Endothelial cell (in vitro differentiated cells): ENCODE results near the gene WHRN. TPM values are rescaled to one million over a fixed set of nuclear protein-coding genes. Genes with fewer than 3 reads are reported as not detected.

ENCODE experiments used
- DNase-seq: peaks from one replicate; pipeline ENCODE4 v3.0.0; 2021; ENCODE audit warnings: low spot score
- H3K27ac Mint-ChIP-seq: one replicate; pipeline ENCODE4 v1.8.0; 2021; ENCODE audit warnings: mixed read lengths, inconsistent platforms; ENCODE audit not compliant: unreplicated experiment
- H3K27me3 Mint-ChIP-seq: one replicate; pipeline ENCODE4 v1.8.0; 2021; ENCODE audit warnings: mild to moderate bottlenecking, moderate library complexity, mixed read lengths, inconsistent platforms; ENCODE audit not compliant: unreplicated experiment
- H3K36me3 Mint-ChIP-seq: one replicate; pipeline ENCODE4 v1.8.0; 2021; ENCODE audit warnings: mild to moderate bottlenecking, low read depth, mixed read lengths, inconsistent platforms; ENCODE audit not compliant: unreplicated experiment
- H3K4me1 Mint-ChIP-seq: one replicate; pipeline ENCODE4 v1.8.0; 2021; ENCODE audit warnings: mild to moderate bottlenecking, mixed read lengths, inconsistent platforms; ENCODE audit not compliant: unreplicated experiment
- H3K4me3 Mint-ChIP-seq: one replicate; pipeline ENCODE4 v1.8.0; 2021; ENCODE audit warnings: mild to moderate bottlenecking, mixed read lengths, inconsistent platforms; ENCODE audit not compliant: unreplicated experiment
- H3K9me3 Mint-ChIP-seq: one replicate; pipeline ENCODE4 v1.8.0; 2021; ENCODE audit warnings: mixed read lengths, inconsistent platforms; ENCODE audit not compliant: unreplicated experiment
- total RNA-seq: library from RNA; stranded (reverse); fragmentation: NEBNext Ultra II Directional; extraction: Animal tissue kit (Norgen Biotek cat#: 25700); gene quantifications from one replicate; pipeline ENCODE4 v1.2.1, GENCODE V29; 2021; ENCODE audit not compliant: unreplicated experiment
- TF ChIP-seq, protein P1 (sequence below): fragments of 200-600 bp; sonication (generic); IDR thresholded peaks from one replicate; pipeline ENCODE4 v1.5.0; 2021; ENCODE audit warnings: antibody characterized with exemption; ENCODE audit not compliant: unreplicated experiment

The WHRN gene
- total RNA-seq, 1 donor from 2014 or later: 4.1 TPM

DNA sequence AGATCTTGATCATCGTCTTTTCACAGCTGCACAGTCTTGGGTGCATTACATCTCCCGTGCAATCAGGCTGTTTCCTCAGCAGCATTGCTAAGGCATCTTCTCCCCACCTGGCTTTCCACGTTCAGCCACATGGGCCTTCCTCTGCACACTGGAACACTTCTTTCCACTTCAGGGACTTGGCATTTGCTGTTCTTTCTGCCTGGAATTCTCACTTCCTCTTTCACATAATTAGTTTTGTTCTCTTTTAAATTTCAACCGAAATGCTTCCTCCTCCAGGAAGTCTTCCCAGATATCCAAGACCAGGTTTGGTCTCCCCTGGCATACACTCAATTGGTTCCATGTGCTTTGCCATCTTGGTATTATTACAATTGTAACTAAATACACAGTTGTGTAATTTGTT lies 43.8 kb downstream of the WHRN start:
- no peak for DNase-seq
- no peak overlapping the region for H3K4me3 Mint-ChIP-seq
- no peak overlapping the region for H3K27ac Mint-ChIP-seq

DNA sequence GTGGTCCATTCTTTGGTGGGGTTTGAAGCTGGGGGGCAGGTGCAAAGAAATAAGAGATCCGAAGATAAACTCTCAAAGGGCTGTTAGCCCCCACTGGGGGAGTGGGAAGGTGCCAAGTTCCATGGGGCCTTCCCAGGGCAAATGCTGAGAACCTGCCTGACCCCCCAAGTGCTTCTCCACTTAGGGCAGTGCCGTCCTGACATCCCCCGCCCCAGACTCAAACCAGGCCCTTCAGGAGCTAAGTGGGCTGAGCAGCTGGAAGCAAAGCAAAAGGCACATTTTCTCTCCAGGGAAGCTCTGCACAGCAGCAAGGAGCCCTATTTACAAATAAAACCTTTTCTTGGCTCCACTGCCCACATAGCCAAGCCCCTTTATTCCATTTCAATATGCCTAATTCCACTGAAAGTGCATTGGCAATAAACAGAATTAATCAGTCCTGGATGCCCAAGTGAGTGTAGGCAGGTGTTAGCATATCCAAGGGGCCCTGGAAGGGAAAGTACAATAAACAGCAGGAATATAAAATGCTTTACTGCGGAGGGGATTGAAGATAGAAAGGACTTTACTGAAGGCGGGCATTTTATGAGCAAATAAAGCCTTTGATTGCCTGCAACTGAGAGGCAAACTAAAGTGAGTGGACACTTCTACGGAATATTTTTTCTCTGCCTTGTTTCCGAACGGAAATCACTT lies 44.6 kb downstream of the WHRN start:
- H3K4me3 Mint-ChIP-seq: no peak overlapping the region

More for the DNA sequence above, 43.8 kb downstream of the WHRN start:
- TF ChIP-seq, protein P1, sequence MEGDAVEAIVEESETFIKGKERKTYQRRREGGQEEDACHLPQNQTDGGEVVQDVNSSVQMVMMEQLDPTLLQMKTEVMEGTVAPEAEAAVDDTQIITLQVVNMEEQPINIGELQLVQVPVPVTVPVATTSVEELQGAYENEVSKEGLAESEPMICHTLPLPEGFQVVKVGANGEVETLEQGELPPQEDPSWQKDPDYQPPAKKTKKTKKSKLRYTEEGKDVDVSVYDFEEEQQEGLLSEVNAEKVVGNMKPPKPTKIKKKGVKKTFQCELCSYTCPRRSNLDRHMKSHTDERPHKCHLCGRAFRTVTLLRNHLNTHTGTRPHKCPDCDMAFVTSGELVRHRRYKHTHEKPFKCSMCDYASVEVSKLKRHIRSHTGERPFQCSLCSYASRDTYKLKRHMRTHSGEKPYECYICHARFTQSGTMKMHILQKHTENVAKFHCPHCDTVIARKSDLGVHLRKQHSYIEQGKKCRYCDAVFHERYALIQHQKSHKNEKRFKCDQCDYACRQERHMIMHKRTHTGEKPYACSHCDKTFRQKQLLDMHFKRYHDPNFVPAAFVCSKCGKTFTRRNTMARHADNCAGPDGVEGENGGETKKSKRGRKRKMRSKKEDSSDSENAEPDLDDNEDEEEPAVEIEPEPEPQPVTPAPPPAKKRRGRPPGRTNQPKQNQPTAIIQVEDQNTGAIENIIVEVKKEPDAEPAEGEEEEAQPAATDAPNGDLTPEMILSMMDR: no peak
- Mint-ChIP-seq H3K27me3 (peaks cover 6% of the 10 kb centered on the region), H3K36me3 (no peaks in the 10 kb centered on the region), H3K4me1 (no peaks in the 10 kb centered on the region), H3K9me3 (no peaks in the 10 kb centered on the region)

DNA sequence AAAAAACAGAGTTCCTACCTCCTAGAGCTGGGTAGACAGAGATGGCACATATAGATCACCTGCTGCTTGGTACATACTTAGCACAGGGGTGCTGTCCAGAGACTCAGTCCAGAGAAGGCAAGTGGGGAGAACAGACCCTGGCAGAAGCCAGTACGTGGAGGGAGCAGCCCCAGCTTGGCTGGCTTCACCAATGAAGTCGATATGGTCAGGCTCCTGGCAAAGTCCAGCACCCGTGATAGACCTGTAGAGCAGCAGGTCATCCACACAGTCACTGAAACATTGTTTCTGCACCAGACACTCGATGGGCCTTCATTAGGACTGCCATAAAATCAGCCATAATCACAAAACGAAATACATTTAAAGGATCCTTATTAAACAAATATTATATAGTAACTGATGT lies 45.8 kb downstream of the WHRN start:
- Mint-ChIP-seq H3K9me3 (no peaks in the 10 kb centered on the region), H3K4me3 (no peak overlapping the region), H3K27ac (no peak overlapping the region), H3K27me3 (no peaks in the 10 kb centered on the region), H3K36me3 (no peaks in the 10 kb centered on the region), H3K4me1 (no peaks in the 10 kb centered on the region)
- TF ChIP-seq, protein P1: no peak
- no peak for DNase-seq

More for the DNA sequence above, 44.6 kb downstream of the WHRN start:
- H3K27ac Mint-ChIP-seq: no peak overlapping the region
- no peaks in the 10 kb centered on the region for H3K36me3 Mint-ChIP-seq
- no peak for DNase-seq
- TF ChIP-seq, protein P1: no peak
- peaks cover 6% of the 10 kb centered on the region for H3K27me3 Mint-ChIP-seq
- H3K4me1 Mint-ChIP-seq: no peaks in the 10 kb centered on the region
- H3K9me3 Mint-ChIP-seq: no peaks in the 10 kb centered on the region

DNA sequence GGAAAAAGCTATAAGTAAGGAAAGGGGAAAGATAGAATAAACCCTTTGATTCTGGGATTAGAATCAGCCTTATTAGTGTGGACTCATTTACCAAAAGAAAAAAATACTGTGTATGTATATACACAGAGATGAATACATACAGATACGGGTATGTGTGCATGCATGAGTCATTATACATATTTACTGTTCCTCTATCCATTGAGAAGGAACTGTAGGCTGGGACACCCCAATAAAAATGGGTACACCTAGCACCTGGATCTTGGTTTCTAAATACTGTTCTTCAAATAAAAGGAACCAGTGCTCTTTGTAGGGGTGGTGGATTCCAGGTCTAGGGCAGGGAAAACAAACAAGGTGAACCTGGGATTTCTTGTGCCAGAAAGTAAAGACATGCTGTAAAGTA lies 48.3 kb downstream of the WHRN start:
- no peak overlapping the region for H3K27ac Mint-ChIP-seq
- DNase-seq: no peak
- TF ChIP-seq, protein P1: no peak
- no peaks in the 10 kb centered on the region for H3K9me3 Mint-ChIP-seq
- no peak overlapping the region for H3K4me3 Mint-ChIP-seq
- H3K36me3 Mint-ChIP-seq: no peaks in the 10 kb centered on the region
- H3K27me3 Mint-ChIP-seq: no peaks in the 10 kb centered on the region
- no peaks in the 10 kb centered on the region for H3K4me1 Mint-ChIP-seq

DNA sequence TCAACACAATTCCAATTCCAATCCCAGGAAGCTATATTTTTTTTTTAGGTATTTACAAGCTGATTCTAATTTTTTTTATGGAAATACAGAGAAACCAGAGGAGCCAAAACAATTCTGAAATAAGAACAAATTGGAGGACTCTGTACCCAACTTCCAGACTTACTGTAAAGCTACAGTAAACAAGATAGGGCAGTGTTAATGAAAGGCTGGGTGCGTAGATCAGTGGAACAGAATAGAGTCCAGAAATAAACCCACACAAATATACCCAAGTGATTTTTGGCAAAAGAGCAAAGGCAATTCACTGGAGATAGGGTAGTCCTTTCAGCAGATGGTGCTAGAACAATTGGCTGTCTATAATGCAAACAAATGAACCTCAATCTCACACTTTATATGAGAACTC lies 50.6 kb downstream of the WHRN start:
- no peak overlapping the region for H3K4me3 Mint-ChIP-seq
- no peak for DNase-seq
- H3K27me3 Mint-ChIP-seq: no peaks in the 10 kb centered on the region
- H3K4me1 Mint-ChIP-seq: no peaks in the 10 kb centered on the region
- no peak overlapping the region for H3K27ac Mint-ChIP-seq
- H3K36me3 Mint-ChIP-seq: no peaks in the 10 kb centered on the region
- TF ChIP-seq, protein P1: no peak
- H3K9me3 Mint-ChIP-seq: no peaks in the 10 kb centered on the region
